Ascending aorta (tissue), 2 donors: ENCODE results near the gene CTTNBP2NL. TPM values are rescaled to one million over a fixed set of nuclear protein-coding genes. Genes with fewer than 3 reads are reported as not detected.

Experiments
- DNase-seq, 2 donors: peaks; one replicate each; pipeline ENCODE4 v3.0.0-alpha.2; 2019; ENCODE audit warnings: low spot score in 2 of 2
- H3K27ac ChIP-seq, 2 donors: fragments of 200-600 bp; sonication (generic); one replicate each; pipeline ENCODE4 v1.5.1; 2016 to 2017; ENCODE audit warnings: mild to moderate bottlenecking in 1 of 2
- H3K27me3 ChIP-seq: fragments of 200-600 bp; sonication (generic); one replicate; pipeline ENCODE4 v1.5.1; 2017
- H3K36me3 ChIP-seq, 2 donors: fragments of 200-600 bp; sonication (generic); one replicate each; pipeline ENCODE4 v1.5.1; 2016
- H3K4me1 ChIP-seq, 2 donors: fragments of 200-600 bp; sonication (generic); one replicate each; pipeline ENCODE4 v1.5.1; 2016 to 2017; ENCODE audit warnings: mild to moderate bottlenecking in 1 of 2
- H3K4me3 ChIP-seq, 2 donors: fragments of 200-600 bp; sonication (generic); one replicate each; pipeline ENCODE4 v1.5.1; 2016 to 2017; ENCODE audit warnings: mild to moderate bottlenecking in 1 of 2
- H3K9me3 ChIP-seq, 2 donors: fragments of 200-600 bp; sonication (generic); one replicate each; pipeline ENCODE4 v1.5.1; 2016
- intact Hi-C: fragments of 100-400 bp; cut with DNase I; formaldehyde crosslinking; loops from one replicate; pipeline ENCODE4 v1.15.1; 2023
- total RNA-seq: library from RNA; depleted of rRNA; stranded (reverse); fragments of >200 nt; gene quantifications from one replicate; pipeline ENCODE4 v1.1.0, GENCODE V29; 2016
- TF ChIP-seq, protein P1 (sequence below), 3 experiments: fragments of 200-600 bp in 2 of 3; fragments of 450-650 bp in 1 of 3; sonication (generic) in 2 of 3; IDR thresholded peaks; one replicate each; pipeline ENCODE4 v1.5.1; 2016 to 2019; ENCODE audit warnings: antibody characterized with exemption in 3 of 3, mild to moderate bottlenecking in 1 of 3, moderate library complexity in 1 of 3

The CTTNBP2NL gene
- total RNA-seq, 1 donor from 2014 or later = 13.0 TPM

GRCh38 chr1:112504001-112504660 is 108.1 kb downstream of the CTTNBP2NL start:
- no peaks in the 10 kb centered on the region for H3K27me3 ChIP-seq
- H3K4me1 ChIP-seq = peaks cover 4 to 11% of the 10 kb centered on the region in 2 donors
- no peak overlapping the region for H3K4me3 ChIP-seq
- DNase-seq = no peak
- H3K27ac ChIP-seq = no peak overlapping the region
- no peaks in the 10 kb centered on the region for H3K36me3 ChIP-seq
- intact Hi-C loops = loop anchor here (5.0 to 10.0 kb wide), 4 partner anchors 38 to 203 kb away; partner anchors contain the start of genes CAPZA1, MOV10, RHOC and ST7L
- H3K9me3 ChIP-seq = no peaks in the 10 kb centered on the region
- TF ChIP-seq, protein P1, sequence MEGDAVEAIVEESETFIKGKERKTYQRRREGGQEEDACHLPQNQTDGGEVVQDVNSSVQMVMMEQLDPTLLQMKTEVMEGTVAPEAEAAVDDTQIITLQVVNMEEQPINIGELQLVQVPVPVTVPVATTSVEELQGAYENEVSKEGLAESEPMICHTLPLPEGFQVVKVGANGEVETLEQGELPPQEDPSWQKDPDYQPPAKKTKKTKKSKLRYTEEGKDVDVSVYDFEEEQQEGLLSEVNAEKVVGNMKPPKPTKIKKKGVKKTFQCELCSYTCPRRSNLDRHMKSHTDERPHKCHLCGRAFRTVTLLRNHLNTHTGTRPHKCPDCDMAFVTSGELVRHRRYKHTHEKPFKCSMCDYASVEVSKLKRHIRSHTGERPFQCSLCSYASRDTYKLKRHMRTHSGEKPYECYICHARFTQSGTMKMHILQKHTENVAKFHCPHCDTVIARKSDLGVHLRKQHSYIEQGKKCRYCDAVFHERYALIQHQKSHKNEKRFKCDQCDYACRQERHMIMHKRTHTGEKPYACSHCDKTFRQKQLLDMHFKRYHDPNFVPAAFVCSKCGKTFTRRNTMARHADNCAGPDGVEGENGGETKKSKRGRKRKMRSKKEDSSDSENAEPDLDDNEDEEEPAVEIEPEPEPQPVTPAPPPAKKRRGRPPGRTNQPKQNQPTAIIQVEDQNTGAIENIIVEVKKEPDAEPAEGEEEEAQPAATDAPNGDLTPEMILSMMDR (IDR thresholded peaks at IDR 0.05) = no peak

GRCh38 chr1:112504661-112505399 is 108.8 kb downstream of the CTTNBP2NL start:
- H3K27me3 ChIP-seq = no peaks in the 10 kb centered on the region
- H3K4me3 ChIP-seq = no peak overlapping the region
- intact Hi-C loops = loop anchor here (5.0 to 10.0 kb wide), 4 partner anchors 37 to 202 kb away; partner anchors contain the start of genes CAPZA1, MOV10, RHOC and ST7L
- H3K27ac ChIP-seq = no peak overlapping the region
- peaks cover 4 to 11% of the 10 kb centered on the region in 2 donors for H3K4me1 ChIP-seq
- H3K9me3 ChIP-seq = no peaks in the 10 kb centered on the region
- no peaks in the 10 kb centered on the region for H3K36me3 ChIP-seq
- TF ChIP-seq, protein P1 (IDR thresholded peaks at IDR 0.05) = no peak
- DNase-seq = no peak

DNA sequence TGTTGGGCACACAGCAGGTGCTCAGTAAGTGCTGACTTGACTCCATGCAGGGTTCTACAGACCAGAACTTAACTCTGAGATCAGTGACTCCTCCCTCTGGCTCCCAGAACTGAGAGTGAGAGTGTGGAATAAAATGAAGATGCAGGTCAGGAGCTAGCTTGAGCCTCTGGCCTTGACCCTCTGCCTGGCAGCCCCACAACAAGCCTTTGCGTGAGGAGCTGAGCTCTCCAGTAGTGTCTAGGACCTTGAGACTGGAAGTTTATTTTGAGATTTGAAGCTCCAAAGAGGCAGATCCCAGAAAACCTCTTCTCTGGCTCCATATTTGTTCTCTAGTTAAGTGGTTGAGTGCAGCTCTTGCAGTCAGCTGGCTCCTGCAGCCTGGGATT is 109.4 kb downstream of the CTTNBP2NL start:
- no peak for DNase-seq
- Histone ChIP-seq H3K36me3 (no peaks in the 10 kb centered on the region), H3K4me3 (no peak overlapping the region), H3K27ac (no peak overlapping the region), H3K9me3 (no peaks in the 10 kb centered on the region), H3K4me1 (peaks cover 4 to 11% of the 10 kb centered on the region in 2 donors), H3K27me3 (no peaks in the 10 kb centered on the region)
- TF ChIP-seq, protein P1 (IDR thresholded peaks at IDR 0.05) = no peak
- intact Hi-C loops = loop anchor here (10.0 kb wide), 1 partner anchor 169 kb away; the partner anchor contains the start of gene MOV10

DNA sequence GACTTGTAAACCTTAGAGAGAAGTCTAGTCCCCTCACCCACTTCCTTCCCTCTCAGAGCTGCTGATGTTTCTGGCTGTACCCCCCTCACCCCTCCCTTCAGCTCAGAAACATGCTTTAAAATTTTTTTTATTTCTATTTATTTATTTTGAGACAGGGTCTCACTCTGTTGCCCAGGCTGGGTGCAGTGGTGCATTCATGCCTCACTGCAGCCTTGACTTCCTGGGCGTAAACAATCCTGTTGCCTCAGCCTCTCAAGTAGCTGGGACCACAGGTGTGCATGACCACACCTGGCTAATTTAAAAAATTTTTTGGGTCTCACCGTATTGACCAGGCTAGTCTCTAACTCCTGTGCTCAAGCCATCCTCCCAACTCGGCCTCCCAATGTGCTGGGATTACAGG is 109.9 kb downstream of the CTTNBP2NL start:
- TF ChIP-seq, protein P1 (IDR thresholded peaks at IDR 0.05) = no peak
- Histone ChIP-seq H3K9me3 (no peaks in the 10 kb centered on the region), H3K4me3 (no peak overlapping the region), H3K36me3 (no peaks in the 10 kb centered on the region), H3K27me3 (no peaks in the 10 kb centered on the region), H3K4me1 (peaks cover 4 to 11% of the 10 kb centered on the region in 2 donors), H3K27ac (no peak overlapping the region)
- DNase-seq = no peak
- intact Hi-C loops = loop anchor here (10.0 kb wide), 1 partner anchor 169 kb away; the partner anchor contains the start of gene MOV10

GRCh38 chr1:112506306-112506705 is 110.3 kb downstream of the CTTNBP2NL start:
- Histone ChIP-seq H3K27ac (no peak overlapping the region), H3K9me3 (no peaks in the 10 kb centered on the region), H3K27me3 (no peaks in the 10 kb centered on the region), H3K36me3 (no peaks in the 10 kb centered on the region), H3K4me1 (peaks cover 4 to 11% of the 10 kb centered on the region in 2 donors), H3K4me3 (no peak overlapping the region)
- TF ChIP-seq, protein P1 (IDR thresholded peaks at IDR 0.05) = no peak
- intact Hi-C loops = loop anchor here (10.0 kb wide), 1 partner anchor 168 kb away; the partner anchor contains the start of gene MOV10
- no peak for DNase-seq
